ENCODE measurements around the gene SVEP1. TPM values are rescaled to one million over a fixed set of nuclear protein-coding genes. Genes with fewer than 3 reads are reported as not detected.
A peak's percentile ranks its signal among the peaks of the same experiment; 100 is the strongest.

The SVEP1 gene
- total and polyA plus RNA-seq, 7 donors, result 0.78 to 16.3 (median 5.5) TPM

DNA sequence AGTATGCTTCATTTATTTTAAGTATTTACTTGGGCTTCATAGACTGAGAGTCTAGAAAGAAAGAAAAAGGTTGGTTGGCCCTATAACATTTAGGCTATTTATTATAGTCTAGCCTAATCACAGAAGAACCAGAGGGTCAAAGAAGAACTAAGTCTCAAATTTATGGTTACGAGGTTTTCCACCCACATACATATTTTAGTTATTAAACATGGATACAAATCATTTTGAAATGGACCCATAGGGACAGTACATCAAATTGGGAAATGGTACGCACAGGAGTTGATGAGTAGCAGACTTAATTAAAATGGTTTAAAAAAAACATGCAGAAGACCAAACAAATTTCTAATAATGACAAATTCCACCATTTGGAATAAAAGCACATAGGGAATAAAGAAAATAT is 17.7 kb downstream of the SVEP1 start:
- intact Hi-C loops (cut with DNase I), result no loop called here
- no peaks in the 10 kb centered on the region for H3K36me3 ChIP-seq (ENCODE audit: insufficient read depth in 1 of 2, low read depth in 1 of 2)
- no peak overlapping the region for H3K4me3 ChIP-seq
- TF ChIP-seq, protein P1, sequence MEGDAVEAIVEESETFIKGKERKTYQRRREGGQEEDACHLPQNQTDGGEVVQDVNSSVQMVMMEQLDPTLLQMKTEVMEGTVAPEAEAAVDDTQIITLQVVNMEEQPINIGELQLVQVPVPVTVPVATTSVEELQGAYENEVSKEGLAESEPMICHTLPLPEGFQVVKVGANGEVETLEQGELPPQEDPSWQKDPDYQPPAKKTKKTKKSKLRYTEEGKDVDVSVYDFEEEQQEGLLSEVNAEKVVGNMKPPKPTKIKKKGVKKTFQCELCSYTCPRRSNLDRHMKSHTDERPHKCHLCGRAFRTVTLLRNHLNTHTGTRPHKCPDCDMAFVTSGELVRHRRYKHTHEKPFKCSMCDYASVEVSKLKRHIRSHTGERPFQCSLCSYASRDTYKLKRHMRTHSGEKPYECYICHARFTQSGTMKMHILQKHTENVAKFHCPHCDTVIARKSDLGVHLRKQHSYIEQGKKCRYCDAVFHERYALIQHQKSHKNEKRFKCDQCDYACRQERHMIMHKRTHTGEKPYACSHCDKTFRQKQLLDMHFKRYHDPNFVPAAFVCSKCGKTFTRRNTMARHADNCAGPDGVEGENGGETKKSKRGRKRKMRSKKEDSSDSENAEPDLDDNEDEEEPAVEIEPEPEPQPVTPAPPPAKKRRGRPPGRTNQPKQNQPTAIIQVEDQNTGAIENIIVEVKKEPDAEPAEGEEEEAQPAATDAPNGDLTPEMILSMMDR (IDR thresholded peaks at IDR 0.05), result no peak
- H3K27ac ChIP-seq, result no peak overlapping the region
- peaks cover 0 to 2% (median 0%) of the 10 kb centered on the region in 3 donors for H3K27me3 ChIP-seq (ENCODE audit: insufficient read depth in 3 of 3, low read length in 2 of 3)
- ATAC-seq, result no peak
- WGBS, 3 donors, result 83 to 91% (median 89%) methylated on average over 2 of the region's 2 CpGs
- H3K4me1 ChIP-seq, result no peaks in the 10 kb centered on the region
- H3K9me3 ChIP-seq, result no peaks in the 10 kb centered on the region
- no peak for DNase-seq

DNA sequence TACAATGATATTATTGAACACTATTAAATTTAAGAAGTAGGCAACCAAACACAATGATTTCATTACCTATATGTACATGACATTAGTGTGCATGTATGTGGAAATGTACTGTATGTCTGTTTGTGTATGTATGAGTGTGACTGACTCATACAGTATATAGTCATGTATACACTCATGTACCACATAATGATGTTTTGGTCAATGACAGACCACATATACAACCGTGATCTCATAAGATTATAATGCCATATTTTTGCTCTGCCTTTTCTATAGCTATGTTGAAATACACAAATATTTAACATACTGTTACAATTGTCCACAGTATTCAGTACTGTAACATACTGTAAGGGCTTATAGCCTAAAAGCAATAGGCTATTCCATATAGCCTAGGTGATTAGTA is 19.7 kb downstream of the SVEP1 start:
- H3K4me1 ChIP-seq, result no peaks in the 10 kb centered on the region
- DNase-seq (no peak), ATAC-seq (no peak)
- intact Hi-C loops (cut with DNase I), result no loop called here
- no peak overlapping the region for H3K27ac ChIP-seq
- peaks cover 0 to 2% (median 0%) of the 10 kb centered on the region in 3 donors for H3K27me3 ChIP-seq (ENCODE audit: insufficient read depth in 3 of 3, low read length in 2 of 3)
- WGBS, 3 donors, result 81 to 90% (median 90%) methylated on average over 1 of the region's 1 CpG
- no peaks in the 10 kb centered on the region for H3K36me3 ChIP-seq (ENCODE audit: insufficient read depth in 1 of 2, low read depth in 1 of 2)
- H3K9me3 ChIP-seq, result no peaks in the 10 kb centered on the region
- H3K4me3 ChIP-seq, result no peak overlapping the region
- TF ChIP-seq, protein P1 (IDR thresholded peaks at IDR 0.05), result no peak

DNA sequence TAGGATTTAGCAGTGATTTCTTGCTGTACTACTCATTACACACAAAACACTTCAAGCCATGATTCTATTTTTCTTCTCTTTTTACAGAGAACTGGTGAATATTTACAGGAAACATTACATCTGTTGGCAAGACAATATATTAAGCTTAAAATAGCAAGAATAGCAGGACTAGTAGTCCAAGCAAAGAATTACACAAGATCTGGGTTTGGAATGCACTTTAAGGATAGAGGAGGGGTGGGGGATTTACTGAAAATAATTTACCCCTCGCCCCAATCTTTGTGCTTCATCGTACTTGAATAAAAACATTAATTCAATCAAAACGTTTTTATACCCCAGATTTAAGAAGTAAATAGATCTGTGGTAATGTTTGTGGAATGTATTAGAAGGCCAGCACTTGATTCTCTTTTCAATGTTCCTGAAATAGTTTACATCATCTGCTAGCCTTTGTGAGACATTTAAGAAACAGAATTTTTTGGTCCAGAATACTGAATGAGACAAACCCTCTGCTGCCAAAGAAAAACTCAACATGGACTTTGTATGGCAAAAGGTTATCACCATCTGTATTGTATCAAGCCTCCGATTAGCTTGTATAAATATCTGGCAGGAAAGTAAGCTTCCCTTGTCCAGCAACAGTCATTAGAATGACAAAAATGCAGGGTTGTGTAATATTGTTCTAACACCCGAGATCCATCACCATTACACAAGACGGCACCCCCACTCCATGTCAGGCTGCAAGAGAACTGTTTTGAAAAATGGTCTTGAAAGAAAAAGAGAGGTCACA is 23.8 kb downstream of the SVEP1 start:
- WGBS, 3 donors, result 6 to 9% (median 6%) methylated on average over 6 of the region's 6 CpGs
- Histone ChIP-seq H3K4me1 (no peaks in the 10 kb centered on the region), H3K4me3 (no peak overlapping the region), H3K9me3 (no peaks in the 10 kb centered on the region), H3K36me3 (ENCODE audit: insufficient read depth in 1 of 2, low read depth in 1 of 2) (no peaks in the 10 kb centered on the region), H3K27me3 (ENCODE audit: insufficient read depth in 3 of 3, low read length in 2 of 3) (no peaks in the 10 kb centered on the region), H3K27ac (no peak overlapping the region)
- intact Hi-C loops (cut with DNase I), result no loop called here
- ATAC-seq (peak; percentile 40 to 83 (median 68)), DNase-seq (peak; percentile 61 to 73)
- TF ChIP-seq, protein P1 (IDR thresholded peaks at IDR 0.05), result no peak

DNA sequence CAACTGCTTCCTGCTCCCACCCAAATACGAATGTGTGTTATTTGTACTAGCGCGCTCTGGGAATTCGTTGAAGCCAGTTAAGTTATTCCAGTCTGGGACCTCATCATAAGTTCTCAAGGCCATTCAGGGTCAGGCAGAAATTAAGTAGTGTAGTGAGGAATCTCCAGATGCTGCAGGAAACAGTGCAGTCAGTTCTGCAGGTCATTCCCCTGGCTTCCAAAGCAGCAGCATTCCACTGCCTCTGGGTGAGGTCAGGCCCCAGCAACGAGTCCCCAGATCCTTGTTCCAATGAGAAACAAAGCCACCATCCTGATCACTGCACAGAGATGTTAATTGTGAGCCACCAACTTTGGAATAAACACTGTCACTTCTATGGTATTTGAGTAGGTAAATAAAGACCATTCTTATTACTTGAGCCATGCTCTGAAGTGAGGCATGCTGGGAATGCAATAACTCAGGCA is 33.1 kb downstream of the SVEP1 start:
- H3K27ac ChIP-seq, result no peak overlapping the region
- peak in 1 of 4 donors; percentile 19 for ATAC-seq
- intact Hi-C loops (cut with DNase I), result no loop called here
- H3K9me3 ChIP-seq, result no peaks in the 10 kb centered on the region
- no peaks in the 10 kb centered on the region for H3K36me3 ChIP-seq (ENCODE audit: insufficient read depth in 1 of 2, low read depth in 1 of 2)
- TF ChIP-seq, protein P1 (IDR thresholded peaks at IDR 0.05), result no peak
- DNase-seq, result peak in 1 of 2 donors; percentile 49
- WGBS, 3 donors, result 61 to 72% (median 64%) methylated on average over 5 of the region's 5 CpGs
- no peak overlapping the region for H3K4me3 ChIP-seq
- no peaks in the 10 kb centered on the region for H3K27me3 ChIP-seq (ENCODE audit: insufficient read depth in 3 of 3, low read length in 2 of 3)
- H3K4me1 ChIP-seq, result no peaks in the 10 kb centered on the region
